T-helper 22 cell (primary cell): ENCODE measurements around the gene NBL1.
"Not testable (repeated sequence)": the region's sequence is repeated elsewhere in the genome, so short reads cannot be mapped to it uniquely, and the experiment has no call there.

Experiments used
- DNase-seq: peaks from one replicate; pipeline ENCODE4 v3.0.0-alpha.2; 2020; ENCODE audit warnings: low read depth

The NBL1 gene

GRCh38 chr1:19622204-19622603, 21.9 kb upstream of the NBL1 start:
- no peak for DNase-seq

GRCh38 chr1:19623523-19623922, 20.6 kb upstream of the NBL1 start:
- DNase-seq = no peak

GRCh38 chr1:19625291-19625937, 18.7 kb upstream of the NBL1 start:
- no peak for DNase-seq

DNA sequence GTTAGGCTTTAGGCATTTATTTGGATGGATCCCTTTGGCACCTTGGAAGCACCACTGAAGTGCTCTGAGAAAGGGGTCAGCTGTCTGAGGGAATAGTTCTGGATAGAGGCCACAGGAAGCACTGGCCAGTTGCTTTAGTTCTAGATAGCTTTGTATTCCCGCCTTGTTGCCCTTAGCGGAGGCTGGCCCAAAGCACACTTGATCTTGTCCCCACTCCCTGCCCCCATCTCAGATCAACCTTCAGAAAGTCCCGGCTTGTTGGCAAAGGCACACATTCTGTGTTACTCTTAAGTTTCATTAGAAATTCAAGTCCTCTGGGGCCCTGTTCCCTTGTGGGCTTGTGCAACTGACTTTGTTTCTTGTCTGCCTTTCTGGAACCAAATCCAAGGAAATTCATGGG, 15.2 kb upstream of the NBL1 start:
- no peak for DNase-seq

DNA sequence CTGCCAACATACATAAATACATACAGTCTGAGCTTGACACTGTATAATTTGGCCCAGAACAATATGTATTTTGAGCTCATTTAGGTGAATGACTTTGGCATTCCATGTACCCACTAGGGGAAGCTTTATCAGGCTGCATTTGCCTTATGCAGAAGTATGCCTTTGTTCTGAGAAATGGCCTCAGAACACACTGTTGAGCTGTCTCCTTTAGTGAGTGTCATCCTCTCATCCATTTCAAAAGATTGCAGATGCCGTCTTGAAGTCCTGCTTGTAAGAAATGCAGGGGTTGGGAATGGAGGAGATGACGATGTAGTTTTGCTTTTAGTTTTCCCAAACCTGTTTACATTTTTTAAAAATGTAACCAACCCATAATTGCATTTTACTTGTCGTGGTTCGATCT, 14.8 kb upstream of the NBL1 start:
- DNase-seq = no peak

DNA sequence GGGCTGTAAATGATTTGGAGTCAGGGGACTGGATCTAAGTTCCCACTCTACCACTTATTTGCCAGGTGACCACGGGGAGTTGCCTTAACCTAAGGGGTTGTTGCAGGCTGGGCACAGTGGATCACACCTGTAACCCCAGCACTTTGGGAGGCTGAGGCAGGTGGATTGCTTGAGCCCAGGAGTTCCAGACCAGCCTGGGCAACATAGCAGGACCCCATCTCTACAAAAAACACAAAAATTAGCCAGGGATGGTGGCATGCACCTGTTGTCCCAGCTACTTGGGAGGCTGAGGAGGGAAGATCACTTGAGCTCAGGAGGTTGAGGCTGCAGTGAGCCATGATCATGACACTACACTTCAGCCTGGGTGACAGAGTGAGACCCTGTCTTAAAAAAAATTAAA, 13.9 kb upstream of the NBL1 start:
- not testable (repeated sequence) for DNase-seq

GRCh38 chr1:19630720-19631395, 13.3 kb upstream of the NBL1 start:
- no peak for DNase-seq

GRCh38 chr1:19632211-19632610, 11.9 kb upstream of the NBL1 start:
- DNase-seq = no peak

DNA sequence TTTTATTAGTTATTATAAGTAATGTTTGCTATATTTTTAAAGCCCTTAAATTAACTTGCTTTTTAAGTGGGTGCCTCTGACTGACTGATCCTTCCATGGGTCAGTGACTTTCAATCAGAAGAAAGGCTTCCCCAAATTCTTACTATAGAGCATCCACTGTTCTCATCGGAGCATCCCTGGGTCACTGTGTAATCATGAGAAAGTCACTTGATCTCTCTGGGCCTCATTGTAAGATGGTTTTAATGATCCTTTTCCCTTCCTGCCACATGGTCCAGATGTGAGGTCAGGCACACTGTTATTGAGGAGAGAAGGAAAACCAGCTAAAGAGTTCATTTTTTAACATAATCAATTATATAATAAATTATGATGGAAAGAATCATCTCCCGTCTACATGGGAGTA, 11.0 kb upstream of the NBL1 start:
- no peak for DNase-seq

- DNase-seq = not testable (repeated sequence)
Observed at GRCh38 chr1:19635064-19635463, 9.0 kb upstream of the NBL1 start.

DNA sequence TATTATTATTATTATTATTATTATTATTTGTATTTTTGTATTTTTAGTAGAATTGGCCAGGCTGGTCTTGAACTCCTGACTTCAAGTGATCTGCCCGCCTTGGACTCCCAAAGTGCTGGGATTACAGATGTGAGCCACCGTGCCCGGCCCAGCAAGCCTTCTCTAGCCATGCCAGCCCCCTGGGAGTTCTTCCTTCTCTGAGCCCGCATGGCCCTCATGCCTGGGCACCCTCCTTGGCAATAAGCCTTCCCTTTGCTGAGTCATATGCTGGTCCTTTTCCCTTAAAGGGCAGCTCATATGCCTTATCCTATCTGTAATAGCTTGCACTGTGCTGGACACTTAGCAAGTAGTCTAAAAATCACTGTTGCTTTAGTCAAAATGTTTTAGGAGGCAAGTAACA, 8.5 kb upstream of the NBL1 start:
- DNase-seq = no peak

GRCh38 chr1:19636065-19636464, 8.0 kb upstream of the NBL1 start:
- DNase-seq = no peak

DNA sequence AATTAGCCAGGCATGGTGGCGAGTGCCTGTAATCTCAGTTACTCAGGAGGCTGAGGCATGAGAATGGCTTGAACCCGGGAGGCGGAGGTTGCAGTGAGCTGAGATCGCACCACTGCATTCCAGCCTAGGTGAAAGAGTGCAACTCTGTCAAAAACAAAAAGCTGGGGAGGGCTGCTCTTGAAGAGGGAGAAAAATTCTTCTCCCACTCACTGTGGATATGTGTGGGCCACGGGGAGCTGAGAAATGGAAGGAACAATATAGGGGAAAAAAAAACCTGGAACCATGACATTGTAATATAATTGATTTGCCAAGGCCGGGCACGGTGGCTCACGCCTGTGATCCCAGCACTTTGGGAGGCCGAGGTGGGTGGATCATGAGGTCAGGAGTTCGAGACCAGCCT, 7.4 kb upstream of the NBL1 start:
- not testable (repeated sequence) for DNase-seq

GRCh38 chr1:19637606-19638005, 6.5 kb upstream of the NBL1 start:
- no peak for DNase-seq

GRCh38 chr1:19639228-19639627, 4.9 kb upstream of the NBL1 start:
- DNase-seq = not testable (repeated sequence)

- no peak for DNase-seq
Observed at GRCh38 chr1:19639999-19640362, 4.1 kb upstream of the NBL1 start.

GRCh38 chr1:19640363-19641316, 3.5 kb upstream of the NBL1 start:
- DNase-seq = no peak

- DNase-seq = no peak
Observed at GRCh38 chr1:19643121-19643520, 990 bp upstream of the NBL1 start.

DNA sequence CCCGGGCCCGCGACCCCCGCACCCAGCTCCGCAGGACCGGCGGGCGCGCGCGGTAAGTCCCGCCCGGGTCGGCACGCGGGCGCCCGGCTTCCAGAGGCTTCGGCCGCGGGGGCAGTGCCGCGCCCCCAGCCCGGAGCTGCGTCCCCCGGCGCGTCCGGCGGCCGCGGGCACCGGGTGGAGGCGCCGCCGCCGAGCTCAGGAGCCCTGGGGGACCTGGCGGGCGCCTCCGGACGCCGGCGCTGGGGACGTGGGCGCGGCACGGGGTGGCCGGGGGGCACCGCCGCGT, 227 bp downstream of the NBL1 start:
- no peak for DNase-seq

- no peak for DNase-seq
Observed at GRCh38 chr1:19644681-19645410, 735 bp downstream of the NBL1 start.

DNA sequence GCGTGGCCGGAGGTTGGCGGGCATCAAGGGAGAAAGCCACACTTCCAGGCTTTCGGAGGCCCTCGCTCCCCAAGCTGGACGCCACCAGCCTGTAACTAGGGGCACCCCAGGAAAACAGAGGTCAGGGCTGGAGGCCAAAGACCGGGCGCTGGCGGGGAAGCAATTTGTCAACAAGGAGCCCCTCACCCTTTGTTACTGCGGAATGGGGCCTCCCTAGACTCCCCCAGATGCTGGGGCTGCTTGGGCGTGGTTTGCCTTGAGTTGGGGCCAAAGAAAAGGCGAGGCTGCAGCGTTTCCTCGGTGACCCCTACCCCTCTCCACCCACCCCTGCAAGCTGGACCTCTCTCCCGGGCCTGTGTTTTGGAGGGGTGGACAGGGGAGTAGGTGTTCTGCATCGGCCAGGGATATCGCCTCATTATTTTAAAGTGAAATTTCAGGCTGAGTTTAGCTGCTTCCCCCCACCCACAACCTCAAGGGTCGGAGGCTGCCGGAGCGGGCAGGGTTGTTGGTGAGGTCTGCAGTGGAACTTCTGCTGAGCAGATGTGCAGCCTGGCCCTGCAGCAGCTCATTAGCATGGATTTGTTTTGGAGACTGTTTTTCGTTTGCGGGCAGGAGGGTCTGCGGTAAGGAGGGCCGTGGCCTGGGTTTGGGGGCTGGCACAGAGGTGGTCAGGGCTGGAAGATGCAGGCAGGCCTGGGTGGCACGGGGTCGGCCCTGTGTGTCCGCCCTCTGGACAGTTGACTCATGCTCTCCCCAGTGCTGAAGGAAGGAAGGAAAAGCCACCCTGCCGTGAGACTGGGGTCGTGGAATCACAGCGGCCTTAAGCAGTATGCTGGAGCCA, 1.5 kb downstream of the NBL1 start:
- no peak for DNase-seq
